Right lobe of liver (tissue), 6 donors: ENCODE measurements around the gene DNM3. TPM values are rescaled to one million over a fixed set of nuclear protein-coding genes. Genes with fewer than 3 reads are reported as not detected.

Experiments used
- ATAC-seq, 4 donors: fragments of 200-7000 bp; cut with Tn5 transposase; one replicate each; pipeline ENCODE4 v1.9.1; 2020; ENCODE audit warnings: mild to moderate bottlenecking in 4 of 4, moderate library complexity in 4 of 4
- DNase-seq, 3 donors: peaks; one replicate each; pipeline ENCODE4 v3.0.0-alpha.2; 2020
- H3K27ac ChIP-seq, 3 donors: fragments of 200-600 bp; one replicate each; pipeline ENCODE4 v1.8.0; 2022
- H3K27me3 ChIP-seq, 2 donors: fragments of 200-600 bp; one replicate each; pipeline ENCODE4 v1.8.0; 2022
- H3K36me3 ChIP-seq, 4 donors: fragments of 200-600 bp; sonication (generic) in 1 of 4; one replicate each; pipeline versions ENCODE4 v1.5.1 to v1.8.0; 2017 to 2022; ENCODE audit warnings: control low read depth in 1 of 4
- H3K4me1 ChIP-seq, 4 donors: fragments of 200-600 bp; sonication (generic) in 1 of 4; one replicate each; pipeline versions ENCODE4 v1.5.1 to v1.8.0; 2017 to 2022; ENCODE audit warnings: control low read depth in 1 of 4
- H3K4me3 ChIP-seq, 3 donors: fragments of 200-600 bp; one replicate each; pipeline ENCODE4 v1.8.0; 2022
- H3K9me3 ChIP-seq, 4 donors: fragments of 200-600 bp; sonication (generic) in 1 of 4; one replicate each; pipeline versions ENCODE4 v1.5.1 to v1.8.0; 2017 to 2022; ENCODE audit warnings: control low read depth in 1 of 4
- CTCF ChIP-seq, 4 donors: fragments of 200-600 bp in 3 of 4; fragments of 450-650 bp in 1 of 4; IDR thresholded peaks; one replicate each; pipeline versions ENCODE4 v1.5.1 to v1.8.0; 2016 to 2022; ENCODE audit warnings: antibody characterized with exemption in 4 of 4, mild to moderate bottlenecking in 2 of 4
- POLR2A ChIP-seq: fragments of 450-650 bp; IDR thresholded peaks from one replicate; pipeline ENCODE4 v1.6.1; 2017; ENCODE audit warnings: antibody characterized with exemption, mild to moderate bottlenecking
- WGBS: methylation state at CpG from one replicate; pipeline ENCODE4 v1.1.6; 2018; ENCODE audit warnings: low coverage, low lambda C conversion rate; ENCODE audit not compliant: insufficient coverage; ENCODE audit errors: missing lambda C conversion rate; 5-methylcytosine and 5-hydroxymethylcytosine counted together
- intact Hi-C, 2 donors: fragments of 100-400 bp; cut with DNase I; formaldehyde crosslinking; loops; one replicate each; pipeline versions ENCODE4 v1.11.2 to v1.14.1; 2022
- total RNA-seq, 6 experiments: library from RNA; depleted of rRNA in 2 of 6; stranded (reverse); fragments of >200 nt in 2 of 6; fragmentation: NEBNext Ultra II Directional in 3 of 6; extraction: Animal tissue kit (Norgen Biotek cat#: 25700) in 3 of 6; gene quantifications; one replicate each; pipeline versions ENCODE4 v1.1.0 to v1.2.4, GENCODE V29; 2016 to 2023
- donor health status: DM: no; HTN: yes; CAD: no.
- donor health status: DM: no; HTN: no; CAD: no.
- donor health status: DM: no; HTN: no; CAD: no.
- donor health status: DM: no; HTN: yes; CAD: no.
- donor health status: DM: no; HTN: yes; CAD: no.

DNM3 gene
- total RNA-seq, 6 experiments from 2014 or later: 0.29 to 0.92 (median 0.43) TPM

- H3K4me1 ChIP-seq: no peaks in the 10 kb centered on the region
- H3K9me3 ChIP-seq: no peaks in the 10 kb centered on the region
- H3K4me3 ChIP-seq: no peak overlapping the region
- intact Hi-C loops: no loop called here
- ATAC-seq: no peak
- H3K27ac ChIP-seq: no peak overlapping the region
- no peaks in the 10 kb centered on the region for H3K36me3 ChIP-seq
- TF ChIP-seq POLR2A (no peak), CTCF (IDR thresholded peaks at IDR 0.05) (no peak)
- WGBS: 80% methylated on average over 1 of the region's 1 CpG
- DNase-seq: no peak
- no peaks in the 10 kb centered on the region for H3K27me3 ChIP-seq
Measured at GRCh38 chr1:172382406-172382805, 541.1 kb downstream of the DNM3 start.

- Histone ChIP-seq H3K4me1 (no peaks in the 10 kb centered on the region), H3K27ac (peak overlapping the region in 1 of 3 donors; percentile 5), H3K9me3 (no peaks in the 10 kb centered on the region), H3K36me3 (no peaks in the 10 kb centered on the region), H3K27me3 (no peaks in the 10 kb centered on the region), H3K4me3 (no peak overlapping the region)
- 73% methylated on average over 4 of the region's 4 CpGs for WGBS
- TF ChIP-seq POLR2A (no peak), CTCF (IDR thresholded peaks at IDR 0.05) (no peak)
- intact Hi-C loops: no loop called here
- ATAC-seq (no peak), DNase-seq (no peak)
Measured at GRCh38 chr1:172382990-172383389, 541.7 kb downstream of the DNM3 start.

- Histone ChIP-seq H3K4me3 (no peak overlapping the region), H3K36me3 (no peaks in the 10 kb centered on the region), H3K4me1 (no peaks in the 10 kb centered on the region), H3K27me3 (no peaks in the 10 kb centered on the region), H3K9me3 (no peaks in the 10 kb centered on the region), H3K27ac (peak overlapping the region in 1 of 3 donors; percentile 5)
- ATAC-seq: peak in 2 of 4 donors; percentile 27 to 33
- 51% methylated on average over 3 of the region's 3 CpGs for WGBS
- intact Hi-C loops: no loop called here
- no peak for DNase-seq
- TF ChIP-seq POLR2A: no peak
- TF ChIP-seq CTCF (IDR thresholded peaks at IDR 0.05): no peak
Measured at GRCh38 chr1:172383536-172383935, 542.2 kb downstream of the DNM3 start.

- ATAC-seq (no peak), DNase-seq (no peak)
- intact Hi-C loops: no loop called here
Measured at GRCh38 chr1:172384656-172385055, 543.4 kb downstream of the DNM3 start.

More at GRCh38 chr1:172384656-172385055, 543.4 kb downstream of the DNM3 start:
- Histone ChIP-seq H3K27me3 (no peaks in the 10 kb centered on the region), H3K27ac (no peak overlapping the region), H3K4me3 (no peak overlapping the region), H3K9me3 (no peaks in the 10 kb centered on the region), H3K4me1 (no peaks in the 10 kb centered on the region), H3K36me3 (no peaks in the 10 kb centered on the region)
- 50% methylated on average over 1 of the region's 1 CpG for WGBS
- no peak for TF ChIP-seq CTCF (IDR thresholded peaks at IDR 0.05)
- TF ChIP-seq POLR2A: no peak
